Measurements from ENCODE around the gene NSMF. TPM values are rescaled to one million over a fixed set of nuclear protein-coding genes. Genes with fewer than 3 reads are reported as not detected.

Gene NSMF
- total and polyA plus RNA-seq, 2 of the 4 experiments (the other 2 are of a cell fraction): 7.7 to 40.9 TPM

DNA sequence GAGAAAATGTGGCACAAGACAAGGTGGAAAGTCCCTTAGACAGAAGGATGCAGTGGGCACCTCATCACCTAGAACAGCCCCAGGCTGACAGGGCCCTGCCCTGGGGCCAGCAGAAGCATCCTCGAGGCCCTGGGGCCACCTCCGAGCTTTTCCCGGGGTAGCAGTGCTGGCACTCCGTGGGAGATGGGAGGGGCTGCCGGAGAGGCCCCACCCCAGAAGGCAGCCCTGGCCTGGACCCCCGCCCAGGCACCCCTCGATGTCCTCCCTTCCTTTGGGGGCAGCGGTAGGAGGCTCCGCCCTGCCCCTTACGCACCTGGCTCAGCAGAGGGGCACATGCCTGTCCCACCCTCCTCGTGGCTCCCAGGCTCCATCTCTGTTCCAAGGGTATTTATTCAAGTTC is 17.7 kb upstream of the NSMF start:
- no peak overlapping the region for H2BK15ac ChIP-seq (ENCODE audit: low read depth, low read length)
- DNase-seq: no peak

More for the DNA sequence above, 17.7 kb upstream of the NSMF start:
- Histone ChIP-seq H3K27ac (ENCODE audit: insufficient read depth, low read length) (no peak overlapping the region), H3K79me1 (ENCODE audit: low read depth in 1 of 2, low read length in 2 of 2) (no peaks in the 10 kb centered on the region), H2AK9ac (replicated peaks; ENCODE audit: low read depth, low read length, poor library complexity) (no peak overlapping the region), H4K8ac (ENCODE audit: low read depth in 2 of 2, low read length in 2 of 2) (no peak overlapping the region), H3K18ac (ENCODE audit: low read depth, low read length) (no peak overlapping the region), H4K20me1 (ENCODE audit: insufficient read depth, low read length) (no peaks in the 10 kb centered on the region), H3K9me1 (ENCODE audit: insufficient read depth, low read length) (peaks cover 6% of the 10 kb centered on the region; the same call in 1 of the 2 replicates), H3K4me1 (ENCODE audit: control insufficient read depth, insufficient read depth, low read length) (peaks cover 2% of the 10 kb centered on the region; the same call in 1 of the 2 replicates), H3K14ac (replicated peaks; ENCODE audit: low read depth, low read length) (no peak overlapping the region), H2BK20ac (ENCODE audit: low read depth, low read length) (no peak overlapping the region), H3K36me3 (ENCODE audit: control insufficient read depth, insufficient read depth, low read length) (no peaks in the 10 kb centered on the region), H4K5ac (ENCODE audit: low read depth, low read length) (no peak overlapping the region), H3K23ac (ENCODE audit: low read depth, low read length) (no peak overlapping the region), H3K4me3 (ENCODE audit: insufficient read depth, low read depth, low read length) (no peak overlapping the region), H4K91ac (ENCODE audit: insufficient read depth, low read depth, low read length) (no peak overlapping the region), H3K9me3 (ENCODE audit: control insufficient read depth, insufficient read depth, low read length) (peaks cover 16% of the 10 kb centered on the region), H3K27me3 (ENCODE audit: control insufficient read depth, insufficient read depth, low read length) (peaks cover 13% of the 10 kb centered on the region), H3K4me2 (ENCODE audit: low read depth, low read length) (no peak overlapping the region), H3K4ac (ENCODE audit: low read depth, low read length) (no peak overlapping the region), H2BK5ac (ENCODE audit: low read depth, low read length, poor library complexity, severe bottlenecking) (no peak overlapping the region), H3K9ac (ENCODE audit: low read depth, low read length) (no peak overlapping the region), H2BK120ac (ENCODE audit: low read depth, low read length) (no peak overlapping the region), H2AK5ac (ENCODE audit: low read depth, low read length) (no peak overlapping the region), H3K56ac (ENCODE audit: extremely low read depth, insufficient read depth, low read length) (no peak overlapping the region), H2AFZ (replicated peaks; ENCODE audit: low read length, poor library complexity) (no peak overlapping the region)
- in situ Hi-C loops (cut with MboI; ENCODE audit: low sequenced_read_pairs): no loop called here
- no TSS peak for BruUV-seq (replicated peaks)
- no peak for ATAC-seq (ENCODE audit: low read depth)
- dilution Hi-C loops (cut with HindIII; ENCODE audit: low sequenced_read_pairs, unreplicated experiment): no loop called here
- CTCF ChIA-PET: no interaction called here
- TF ChIP-seq, protein P1, sequence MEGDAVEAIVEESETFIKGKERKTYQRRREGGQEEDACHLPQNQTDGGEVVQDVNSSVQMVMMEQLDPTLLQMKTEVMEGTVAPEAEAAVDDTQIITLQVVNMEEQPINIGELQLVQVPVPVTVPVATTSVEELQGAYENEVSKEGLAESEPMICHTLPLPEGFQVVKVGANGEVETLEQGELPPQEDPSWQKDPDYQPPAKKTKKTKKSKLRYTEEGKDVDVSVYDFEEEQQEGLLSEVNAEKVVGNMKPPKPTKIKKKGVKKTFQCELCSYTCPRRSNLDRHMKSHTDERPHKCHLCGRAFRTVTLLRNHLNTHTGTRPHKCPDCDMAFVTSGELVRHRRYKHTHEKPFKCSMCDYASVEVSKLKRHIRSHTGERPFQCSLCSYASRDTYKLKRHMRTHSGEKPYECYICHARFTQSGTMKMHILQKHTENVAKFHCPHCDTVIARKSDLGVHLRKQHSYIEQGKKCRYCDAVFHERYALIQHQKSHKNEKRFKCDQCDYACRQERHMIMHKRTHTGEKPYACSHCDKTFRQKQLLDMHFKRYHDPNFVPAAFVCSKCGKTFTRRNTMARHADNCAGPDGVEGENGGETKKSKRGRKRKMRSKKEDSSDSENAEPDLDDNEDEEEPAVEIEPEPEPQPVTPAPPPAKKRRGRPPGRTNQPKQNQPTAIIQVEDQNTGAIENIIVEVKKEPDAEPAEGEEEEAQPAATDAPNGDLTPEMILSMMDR (conservative IDR thresholded peaks at IDR 0.05; ENCODE audit: low read depth, low read length): no peak
- no peak for TF ChIP-seq RFX5 (IDR thresholded peaks at IDR 0.05; ENCODE audit: low read depth, low read length)
- intact Hi-C loops (cut with micrococcal nuclease): no loop called here
- POLR2A ChIA-PET (ENCODE audit: unreplicated experiment): no interaction called here
- 74% methylated on average over 3 of the region's 11 CpGs; no CpG with 5 or more reads in 1 of the 2 experiments for WGBS, 2 experiments (ENCODE audit: extremely low coverage in 2 of 2, insufficient read length in 1 of 2)

Measured in IMR-90 (cell line).